ENCODE data around the gene ZNF827. TPM values are rescaled to one million over a fixed set of nuclear protein-coding genes. Genes with fewer than 3 reads are reported as not detected.

The ZNF827 gene
- total RNA-seq, 1 experiment from 2014 or later: 19.1 TPM

GRCh38 chr4:145881989-145882388 lies 56.6 kb downstream of the ZNF827 start:
- Histone ChIP-seq H2AFZ (ENCODE audit: low read depth, low read length, poor library complexity, severe bottlenecking) (no peak overlapping the region), H3K27ac (ENCODE audit: low read depth, low read length) (no peak overlapping the region), H3K9me2 (ENCODE audit: insufficient read depth) (no peaks in the 10 kb centered on the region), H3K4me2 (ENCODE audit: low read length) (no peak overlapping the region), H3K9ac (ENCODE audit: low read length) (no peak overlapping the region), H3K4me3 (replicated peaks in 1 of 2; ENCODE audit: low read depth in 1 of 2, low read length in 2 of 2) (no peak overlapping the region), H3K36me3 (ENCODE audit: control insufficient read depth in 1 of 2, insufficient read depth in 2 of 2, low read length in 2 of 2) (peaks cover 0 to 2% of the 10 kb centered on the region in 2 experiments; a peak in 2 of 4 replicates), H4K20me1 (ENCODE audit: insufficient read depth) (no peaks in the 10 kb centered on the region), H3K79me2 (ENCODE audit: insufficient read depth, low read length) (no peaks in the 10 kb centered on the region; the same call in none of the 2 replicates), H3K27me3 (ENCODE audit: insufficient read depth, low read length) (no peaks in the 10 kb centered on the region), H3K4me1 (ENCODE audit: control insufficient read depth in 1 of 2, insufficient read depth in 2 of 2, low read length in 2 of 2) (0 out of 4 replicates have a peak, but pooled peaks cover 0 to 2% of the 10 kb centered on the region in 2 experiments), H3K9me3 (ENCODE audit: control insufficient read depth in 1 of 2, insufficient read depth in 1 of 2, low read depth in 1 of 2, low read length in 2 of 2) (no peaks in the 10 kb centered on the region)
- ChIA-PET POLR2A (no interaction called here), RAD21 (ENCODE audit: low non-redundant PET in 1 of 2, low total read pairs in 2 of 2, uncharacterized antibody in 2 of 2, unreplicated experiment in 2 of 2) (no interaction called here), CTCF (no interaction called here)
- TF ChIP-seq EZH2phosphoT487 (IDR thresholded peaks at IDR 0.05; ENCODE audit: borderline replicate concordance) (no peak), EZH2 (IDR thresholded peaks at IDR 0.05) (no peak), EGR1 (IDR thresholded peaks at IDR 0.05; ENCODE audit: low read depth) (no peak), RAD21 (IDR thresholded peaks at IDR 0.05; ENCODE audit: low read depth) (no peak), ELF1 (IDR thresholded peaks at IDR 0.05; ENCODE audit: borderline replicate concordance, low read depth) (no peak), CEBPB (IDR thresholded peaks at IDR 0.05; ENCODE audit: low read depth) (no peak), POLR2A (IDR thresholded peaks at IDR 0.05; ENCODE audit: borderline replicate concordance, extremely low read depth, insufficient read depth, insufficient read length) (no peak), ZBTB33 (IDR thresholded peaks at IDR 0.05; ENCODE audit: extremely low read depth, insufficient replicate concordance, low read length) (no peak), SIN3A (IDR thresholded peaks at IDR 0.05; ENCODE audit: low read depth) (no peak), ATF3 (IDR thresholded peaks at IDR 0.05) (no peak), SP1 (IDR thresholded peaks at IDR 0.05; ENCODE audit: low read depth) (no peak)
- no TSS peak for BruUV-seq (replicated peaks)
- ATAC-seq (no peak), DNase-seq (ENCODE audit: low read depth, low spot score) (no peak)
- intact Hi-C loops (cut with micrococcal nuclease): no loop called here

Data from HCT116 (cell line).